Stimulated activated CD4-positive, alpha-beta T cell treated with anti-CD3 and anti-CD28 coated beads, Interleukin-4, amount 100 ng/mL, for 4 hours (primary cell): ENCODE measurements around the gene BCL2.

Source experiments
- DNase-seq, 2 experiments: peaks; one replicate each; pipeline ENCODE4 v3.0.0-alpha.2; 2020

The BCL2 gene

GRCh38 chr18:63154350-63155152 is 165.0 kb downstream of the BCL2 start:
- DNase-seq, result no peak

- peak in 1 of 2 experiments; percentile 34 for DNase-seq
These were observed 166.8 kb downstream of the BCL2 start for GRCh38 chr18:63152791-63153190.

- no peak for DNase-seq
These were observed 167.5 kb downstream of the BCL2 start for GRCh38 chr18:63152096-63152495.

- no peak for DNase-seq
These were observed 168.0 kb downstream of the BCL2 start for GRCh38 chr18:63151539-63151938.

- no peak for DNase-seq
These were observed 168.6 kb downstream of the BCL2 start for GRCh38 chr18:63150942-63151421.

- no peak for DNase-seq
These were observed 169.2 kb downstream of the BCL2 start for GRCh38 chr18:63150326-63150725.

- no peak for DNase-seq
These were observed 170.3 kb downstream of the BCL2 start for GRCh38 chr18:63149302-63149587.

- no peak for DNase-seq
These were observed 170.9 kb downstream of the BCL2 start for GRCh38 chr18:63148449-63149301.

GRCh38 chr18:63147973-63148372 is 171.6 kb downstream of the BCL2 start:
- DNase-seq, result no peak

- no peak for DNase-seq
These were observed 172.7 kb downstream of the BCL2 start for GRCh38 chr18:63146828-63147409.

- no peak for DNase-seq
These were observed 173.6 kb downstream of the BCL2 start for GRCh38 chr18:63145851-63146555.

GRCh38 chr18:63145166-63145850 is 174.3 kb downstream of the BCL2 start:
- no peak for DNase-seq

- DNase-seq, result no peak
These were observed 174.8 kb downstream of the BCL2 start for GRCh38 chr18:63144748-63145147.

- no peak for DNase-seq
These were observed 176.2 kb downstream of the BCL2 start for GRCh38 chr18:63143330-63143771.

GRCh38 chr18:63142594-63143225 is 176.9 kb downstream of the BCL2 start:
- no peak for DNase-seq

- no peak for DNase-seq
These were observed 177.8 kb downstream of the BCL2 start for GRCh38 chr18:63141778-63142176.

- no peak for DNase-seq
These were observed 178.4 kb downstream of the BCL2 start for GRCh38 chr18:63140997-63141777.

- DNase-seq, result no peak
These were observed 179.5 kb downstream of the BCL2 start for GRCh38 chr18:63140038-63140450.

- no peak for DNase-seq
These were observed 180.9 kb downstream of the BCL2 start for GRCh38 chr18:63138436-63139340.

- DNase-seq, result peak in 1 of 2 experiments; percentile 41
These were observed 181.6 kb downstream of the BCL2 start for GRCh38 chr18:63137999-63138435.
